AG04450 (cell line): ENCODE measurements around the gene BRCC3. TPM values are rescaled to one million over a fixed set of nuclear protein-coding genes. Genes with fewer than 3 reads are reported as not detected.
"Not testable (repeated sequence)": the region's sequence is repeated elsewhere in the genome, so short reads cannot be mapped to it uniquely, and the experiment has no call there.

ENCODE experiments used
- CTCF ChIA-PET: fragments of 300-600, 350-600 bp; formaldehyde crosslinking; extraction: SDS; loops from one replicate; lab custom pipeline; 2022; ENCODE audit warnings: antibody characterized with exemption, inconsistent platforms; lab: Charles Lee
- POLR2A ChIA-PET: fragments of 350-600 bp; formaldehyde crosslinking; extraction: SDS; loops from one replicate; lab custom pipeline; 2021; ENCODE audit warnings: antibody characterized with exemption, inconsistent platforms; lab: Yijun Ruan, JAX
- DNase-seq: peaks from one replicate; pipeline ENCODE4 v3.0.0-alpha.2; 2011; ENCODE audit warnings: low read depth, low spot score
- H3K27ac ChIP-seq: one replicate; pipeline ENCODE4 v1.5.1; 2012; ENCODE audit warnings: low read depth, low read length, control low read depth
- H3K27me3 ChIP-seq: one replicate; pipeline ENCODE4 v1.6.0; 2012; ENCODE audit warnings: low read length; ENCODE audit not compliant: control insufficient read depth, insufficient read depth
- H3K4me3 ChIP-seq: 2 replicates; pipeline ENCODE4 v1.5.1; 2011; ENCODE audit warnings: mild to moderate bottlenecking, low read depth, low read length, control low read depth
- H3K9me3 ChIP-seq: 2 replicates; pipeline ENCODE4 v1.5.1; 2012; ENCODE audit warnings: low read length; ENCODE audit not compliant: control insufficient read depth, insufficient read depth
- polyA plus RNA-seq: library from polyadenylated mRNA; depleted of rRNA; stranded (reverse); fragments of >200 nt; gene quantifications from 2 replicates; pipeline ENCODE4 v1.2.3, GENCODE V29; 2011
- TF ChIP-seq, protein P1 (sequence below): IDR thresholded peaks from 2 replicates; pipeline ENCODE4 v1.5.1; 2011; ENCODE audit warnings: low read depth, low read length, control low read depth, inconsistent platforms

The BRCC3 gene
- polyA plus RNA-seq, 1 experiment = 23.0 TPM

DNA sequence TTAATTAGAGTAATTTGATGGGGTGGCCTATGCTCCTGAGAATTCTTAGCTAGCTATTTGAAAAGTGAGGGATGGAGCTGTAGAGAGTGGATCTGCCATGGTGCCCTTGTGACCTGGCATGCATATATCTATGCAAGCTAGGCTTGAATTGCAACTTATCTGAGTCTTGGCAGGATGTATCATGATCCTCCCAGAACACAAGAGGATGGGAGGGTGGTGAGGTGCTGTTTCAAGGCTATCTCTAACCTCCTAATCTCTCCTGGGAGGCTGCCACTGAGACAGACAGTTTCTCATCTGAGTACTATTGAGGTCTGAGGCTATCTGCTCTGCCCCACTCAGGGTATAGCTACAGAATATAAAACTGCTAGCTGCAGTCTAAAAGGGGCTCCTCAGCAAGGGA lies 56.6 kb downstream of the BRCC3 start:
- TF ChIP-seq, protein P1, sequence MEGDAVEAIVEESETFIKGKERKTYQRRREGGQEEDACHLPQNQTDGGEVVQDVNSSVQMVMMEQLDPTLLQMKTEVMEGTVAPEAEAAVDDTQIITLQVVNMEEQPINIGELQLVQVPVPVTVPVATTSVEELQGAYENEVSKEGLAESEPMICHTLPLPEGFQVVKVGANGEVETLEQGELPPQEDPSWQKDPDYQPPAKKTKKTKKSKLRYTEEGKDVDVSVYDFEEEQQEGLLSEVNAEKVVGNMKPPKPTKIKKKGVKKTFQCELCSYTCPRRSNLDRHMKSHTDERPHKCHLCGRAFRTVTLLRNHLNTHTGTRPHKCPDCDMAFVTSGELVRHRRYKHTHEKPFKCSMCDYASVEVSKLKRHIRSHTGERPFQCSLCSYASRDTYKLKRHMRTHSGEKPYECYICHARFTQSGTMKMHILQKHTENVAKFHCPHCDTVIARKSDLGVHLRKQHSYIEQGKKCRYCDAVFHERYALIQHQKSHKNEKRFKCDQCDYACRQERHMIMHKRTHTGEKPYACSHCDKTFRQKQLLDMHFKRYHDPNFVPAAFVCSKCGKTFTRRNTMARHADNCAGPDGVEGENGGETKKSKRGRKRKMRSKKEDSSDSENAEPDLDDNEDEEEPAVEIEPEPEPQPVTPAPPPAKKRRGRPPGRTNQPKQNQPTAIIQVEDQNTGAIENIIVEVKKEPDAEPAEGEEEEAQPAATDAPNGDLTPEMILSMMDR = no peak
- CTCF ChIA-PET = interaction anchor here (1.8 kb wide), 1 partner anchor 21 kb away, joined by 4 read pairs; no protein-coding TSS in a partner anchor
- no peak for DNase-seq

GRCh38 chrX:155132110-155132509 lies 60.8 kb downstream of the BRCC3 start:
- H3K27ac ChIP-seq = no peak overlapping the region
- no peaks in the 10 kb centered on the region for H3K9me3 ChIP-seq
- no peaks in the 10 kb centered on the region for H3K27me3 ChIP-seq
- ChIA-PET POLR2A (no interaction called here), CTCF (no interaction called here)
- H3K4me3 ChIP-seq = no peak overlapping the region
- TF ChIP-seq, protein P1 = no peak
- DNase-seq = no peak

More for the DNA sequence above, 56.6 kb downstream of the BRCC3 start:
- H3K4me3 ChIP-seq = no peak overlapping the region
- no peaks in the 10 kb centered on the region for H3K27me3 ChIP-seq
- H3K27ac ChIP-seq = no peak overlapping the region
- no peaks in the 10 kb centered on the region for H3K9me3 ChIP-seq
- POLR2A ChIA-PET = no interaction called here

DNA sequence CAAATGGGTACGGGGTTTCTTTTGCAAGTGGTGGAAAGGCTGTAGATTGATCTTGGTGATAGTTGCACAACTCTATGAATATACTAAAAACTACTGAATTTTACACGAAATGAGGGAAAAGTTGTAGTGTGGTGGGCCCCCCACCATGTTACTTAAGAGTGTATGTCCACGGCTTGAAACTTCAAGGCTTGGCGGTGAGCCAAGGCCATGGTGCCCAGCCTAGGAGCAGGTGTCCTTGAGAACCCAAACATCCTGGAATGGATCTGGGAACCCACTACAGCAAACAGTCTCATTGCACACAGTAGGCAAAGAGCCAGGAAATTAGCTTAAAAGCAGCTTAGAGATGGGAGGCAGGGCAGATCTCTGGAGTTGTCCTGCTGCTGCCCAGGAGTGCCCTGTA lies 62.9 kb downstream of the BRCC3 start:
- H3K9me3 ChIP-seq = no peaks in the 10 kb centered on the region
- no peak overlapping the region for H3K4me3 ChIP-seq
- ChIA-PET CTCF (no interaction called here), POLR2A (no interaction called here)
- no peak for DNase-seq
- H3K27me3 ChIP-seq = no peaks in the 10 kb centered on the region
- H3K27ac ChIP-seq = no peak overlapping the region
- TF ChIP-seq, protein P1 = no peak

- Histone ChIP-seq H3K27ac (no peak overlapping the region), H3K4me3 (no peak overlapping the region), H3K9me3 (no peaks in the 10 kb centered on the region), H3K27me3 (no peaks in the 10 kb centered on the region)
- TF ChIP-seq, protein P1 = no peak
- DNase-seq = no peak
- CTCF ChIA-PET = interaction anchor here (0.6 kb wide), 2 partner anchors 13 to 49 kb away, joined by 3 read pairs; no protein-coding TSS in a partner anchor
- POLR2A ChIA-PET = no interaction called here
These were observed 72.7 kb downstream of the BRCC3 start for GRCh38 chrX:155143959-155144548.

DNA sequence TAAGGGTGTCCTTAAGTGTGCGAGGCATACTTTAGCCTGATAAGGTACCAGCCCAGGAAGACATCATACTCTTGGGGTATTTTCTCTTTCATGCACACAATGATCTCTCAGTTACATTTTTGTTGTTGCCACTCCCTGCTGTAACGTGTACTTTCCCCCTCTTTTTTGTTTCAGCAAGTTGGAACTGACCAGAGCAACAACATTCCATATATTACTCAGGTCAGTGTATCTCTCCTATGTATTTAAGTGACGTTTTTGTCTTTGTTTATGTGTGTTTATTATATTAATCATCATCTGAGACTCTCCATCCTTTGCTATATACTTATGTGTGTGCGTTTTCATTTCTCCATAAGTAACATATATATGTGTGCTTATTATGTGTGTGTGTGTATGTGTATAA lies 73.6 kb downstream of the BRCC3 start:
- TF ChIP-seq, protein P1 = no peak
- POLR2A ChIA-PET = no interaction called here
- no peaks in the 10 kb centered on the region for H3K9me3 ChIP-seq
- no peak overlapping the region for H3K4me3 ChIP-seq
- CTCF ChIA-PET = interaction anchor here (0.6 kb wide), 1 partner anchor 12 kb away, joined by 3 read pairs; no protein-coding TSS in a partner anchor
- no peaks in the 10 kb centered on the region for H3K27me3 ChIP-seq
- no peak for DNase-seq
- H3K27ac ChIP-seq = no peak overlapping the region

GRCh38 chrX:155147612-155148011 lies 76.3 kb downstream of the BRCC3 start:
- H3K27me3 ChIP-seq, H3K9me3 ChIP-seq, DNase-seq, POLR2A ChIA-PET, H3K27ac ChIP-seq, H3K4me3 ChIP-seq: not testable (repeated sequence)
- CTCF ChIA-PET = interaction anchor here (0.6 kb wide), 1 partner anchor 230 kb away, joined by 3 read pairs; no protein-coding TSS in a partner anchor

GRCh38 chrX:155148166-155148565 lies 76.9 kb downstream of the BRCC3 start:
- H3K4me3 ChIP-seq, DNase-seq, H3K27me3 ChIP-seq, POLR2A ChIA-PET, H3K27ac ChIP-seq, H3K9me3 ChIP-seq: not testable (repeated sequence)
- CTCF ChIA-PET = interaction anchor here (0.6 to 2.0 kb wide), 13 partner anchors 12 to 231 kb away, joined by 3 to 28 read pairs (median 4); partner anchors contain the start of gene VBP1
